Brain microvascular endothelial cell (primary cell): ENCODE measurements around the gene ALDH1A3.

Source experiments
- DNase-seq: peaks from one replicate; pipeline ENCODE4 v3.0.0-alpha.2; 2020
- H3K27ac ChIP-seq: fragments of 250-450 bp; sonication (Bioruptor Pico); 2 replicates; pipeline ENCODE4 v1.5.1; 2020; ENCODE audit warnings: mild to moderate bottlenecking, moderate library complexity
- H3K27me3 ChIP-seq: fragments of 250-450 bp; sonication (Bioruptor Pico); replicated peaks from 2 replicates; pipeline ENCODE4 v1.5.1; 2020; ENCODE audit warnings: mild to moderate bottlenecking
- H3K36me3 ChIP-seq: fragments of 250-450 bp; sonication (Bioruptor Pico); replicated peaks from 2 replicates; pipeline ENCODE4 v1.5.1; 2020; ENCODE audit warnings: mild to moderate bottlenecking
- H3K4me3 ChIP-seq: 2 replicates; pipeline ENCODE4 v1.5.1; 2011; ENCODE audit warnings: low read depth, mild to moderate bottlenecking, control low read depth, low read length, moderate library complexity
- CTCF ChIP-seq: IDR thresholded peaks from 2 replicates; pipeline ENCODE4 v1.5.1; 2011; ENCODE audit warnings: low read depth, mild to moderate bottlenecking, moderate library complexity, low read length, control low read depth, inconsistent platforms; ENCODE audit errors: missing control alignments
- in situ Hi-C: cut with HindIII; loops from 2 replicates; pipeline ENCODE4 v1.10.0; 2017; ENCODE audit warnings: low sequenced_read_pairs, low pct_ligation_motif_present

Gene ALDH1A3

GRCh38 chr15:100942656-100943425, 63.2 kb downstream of the ALDH1A3 start:
- no peaks in the 10 kb centered on the region for H3K27me3 ChIP-seq
- no peak overlapping the region for H3K4me3 ChIP-seq
- DNase-seq = no peak
- in situ Hi-C loops = no loop called here
- no peaks in the 10 kb centered on the region for H3K36me3 ChIP-seq
- no peak overlapping the region for H3K27ac ChIP-seq
- no peak for TF ChIP-seq CTCF

- Histone ChIP-seq H3K27ac (no peak overlapping the region), H3K36me3 (no peaks in the 10 kb centered on the region), H3K4me3 (no peak overlapping the region), H3K27me3 (no peaks in the 10 kb centered on the region)
- TF ChIP-seq CTCF = no peak
- DNase-seq = no peak
- in situ Hi-C loops = no loop called here
Measured at GRCh38 chr15:100944244-100944895, 64.7 kb downstream of the ALDH1A3 start.

- H3K36me3 ChIP-seq = no peaks in the 10 kb centered on the region
- H3K27me3 ChIP-seq = no peaks in the 10 kb centered on the region
- H3K27ac ChIP-seq = no peak overlapping the region
- no peak overlapping the region for H3K4me3 ChIP-seq
- in situ Hi-C loops = no loop called here
- no peak for TF ChIP-seq CTCF
- no peak for DNase-seq
Measured at GRCh38 chr15:100944986-100945385, 65.4 kb downstream of the ALDH1A3 start.

- DNase-seq = no peak
- Histone ChIP-seq H3K36me3 (no peaks in the 10 kb centered on the region), H3K27ac (no peak overlapping the region), H3K4me3 (no peak overlapping the region), H3K27me3 (no peaks in the 10 kb centered on the region)
- no peak for TF ChIP-seq CTCF
- in situ Hi-C loops = no loop called here
Measured at GRCh38 chr15:100947760-100948429, 68.3 kb downstream of the ALDH1A3 start.

GRCh38 chr15:100948430-100948762, 68.8 kb downstream of the ALDH1A3 start:
- DNase-seq = no peak
- Histone ChIP-seq H3K4me3 (no peak overlapping the region), H3K36me3 (no peaks in the 10 kb centered on the region), H3K27ac (no peak overlapping the region), H3K27me3 (no peaks in the 10 kb centered on the region)
- in situ Hi-C loops = no loop called here
- TF ChIP-seq CTCF = no peak
